ENCODE results near the gene AUTS2.

AUTS2 gene

GRCh38 chr7:69868921-69869320 is 270.6 kb downstream of the AUTS2 start:
- ATAC-seq (ENCODE audit: low read depth) (no peak), DNase-seq (ENCODE audit: low spot score) (no peak)
- no peaks in the 10 kb centered on the region for H3K9me3 ChIP-seq (ENCODE audit: severe bottlenecking)
- no peaks in the 10 kb centered on the region for H3K27me3 ChIP-seq (ENCODE audit: insufficient read depth, poor library complexity, severe bottlenecking)
- peaks cover 6% of the 10 kb centered on the region for H3K4me1 ChIP-seq (ENCODE audit: insufficient read depth, poor library complexity, severe bottlenecking)
- H3K4me3 ChIP-seq (ENCODE audit: severe bottlenecking): no peak overlapping the region
- no peaks in the 10 kb centered on the region for H3K36me3 ChIP-seq (ENCODE audit: low read depth)
- no peak overlapping the region for H3K27ac ChIP-seq (ENCODE audit: poor library complexity, severe bottlenecking)
- TF ChIP-seq CTCF (IDR thresholded peaks at IDR 0.05; ENCODE audit: poor library complexity, severe bottlenecking): no peak

DNA sequence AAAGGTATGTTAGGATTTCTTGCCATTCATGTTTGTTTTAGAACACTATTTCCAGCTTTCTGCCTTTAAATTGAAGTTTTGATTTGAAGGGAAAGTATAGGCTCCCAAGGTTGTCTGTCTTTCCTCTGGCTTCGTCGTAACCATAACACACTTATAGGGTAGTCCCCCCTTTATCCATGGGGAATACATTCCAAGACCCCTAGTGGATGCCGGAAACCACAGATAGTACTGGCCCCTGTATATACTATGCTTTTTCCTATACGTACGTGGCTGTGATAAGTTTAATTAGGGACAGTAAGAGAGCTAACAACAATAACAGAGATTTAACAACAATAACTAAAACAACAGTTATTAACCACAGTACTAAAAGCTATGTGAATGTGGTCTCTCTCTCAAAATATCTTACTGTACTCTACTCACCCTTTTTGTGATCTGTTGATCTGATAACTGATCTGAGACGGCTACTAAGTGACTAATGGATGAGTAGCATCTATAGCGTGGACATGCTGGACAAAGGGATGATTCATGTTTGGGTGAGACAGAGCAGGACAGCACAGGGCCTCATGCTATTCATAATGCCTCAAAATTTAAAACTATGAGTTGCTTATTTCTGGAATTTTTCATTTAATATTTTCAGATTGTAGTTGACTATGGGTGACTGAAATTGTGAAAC is 273.1 kb downstream of the AUTS2 start:
- ATAC-seq (ENCODE audit: low read depth) (peak; percentile 99), DNase-seq (ENCODE audit: low spot score) (no peak)
- Histone ChIP-seq H3K27ac (ENCODE audit: poor library complexity, severe bottlenecking) (no peak overlapping the region), H3K4me1 (ENCODE audit: insufficient read depth, poor library complexity, severe bottlenecking) (peaks cover 6% of the 10 kb centered on the region), H3K27me3 (ENCODE audit: insufficient read depth, poor library complexity, severe bottlenecking) (no peaks in the 10 kb centered on the region), H3K9me3 (ENCODE audit: severe bottlenecking) (no peaks in the 10 kb centered on the region), H3K36me3 (ENCODE audit: low read depth) (no peaks in the 10 kb centered on the region), H3K4me3 (ENCODE audit: severe bottlenecking) (no peak overlapping the region)
- no peak for TF ChIP-seq CTCF (IDR thresholded peaks at IDR 0.05; ENCODE audit: poor library complexity, severe bottlenecking)

DNA sequence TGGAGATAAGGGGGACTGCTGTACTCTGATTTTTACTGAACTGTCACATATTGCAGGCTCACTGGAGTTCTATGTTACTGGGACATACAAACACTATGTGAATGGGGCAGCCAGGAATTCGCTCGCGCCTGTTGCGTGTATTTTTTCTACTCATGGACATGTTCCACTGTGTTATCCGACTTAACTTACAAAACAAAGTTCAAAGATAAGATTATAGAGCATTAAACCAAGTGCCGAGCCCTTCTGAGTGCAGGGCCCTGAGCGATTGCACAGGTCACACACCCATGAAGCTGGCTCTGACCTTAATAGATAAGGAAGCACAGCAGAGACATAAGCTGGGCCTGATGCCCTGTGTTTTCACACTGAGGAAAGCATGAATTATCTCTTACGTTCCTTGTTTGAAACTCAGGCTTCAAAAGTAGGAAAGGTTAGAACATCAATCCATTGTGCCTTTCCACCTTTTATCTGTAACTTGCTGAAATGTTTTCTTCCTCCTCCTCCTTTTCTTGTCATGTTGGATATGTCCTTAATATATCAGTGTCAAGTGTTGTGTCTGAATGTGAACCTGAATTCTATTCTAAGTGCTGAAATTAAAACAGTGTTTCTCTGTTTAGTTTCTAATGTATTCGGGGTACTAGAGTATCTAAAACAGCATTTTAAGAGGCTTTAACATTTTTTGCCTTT is 273.8 kb downstream of the AUTS2 start:
- no peak for TF ChIP-seq CTCF (IDR thresholded peaks at IDR 0.05; ENCODE audit: poor library complexity, severe bottlenecking)
- DNase-seq (ENCODE audit: low spot score) (no peak), ATAC-seq (ENCODE audit: low read depth) (no peak)
- peaks cover 6% of the 10 kb centered on the region for H3K4me1 ChIP-seq (ENCODE audit: insufficient read depth, poor library complexity, severe bottlenecking)
- H3K9me3 ChIP-seq (ENCODE audit: severe bottlenecking): no peaks in the 10 kb centered on the region
- no peaks in the 10 kb centered on the region for H3K27me3 ChIP-seq (ENCODE audit: insufficient read depth, poor library complexity, severe bottlenecking)
- no peaks in the 10 kb centered on the region for H3K36me3 ChIP-seq (ENCODE audit: low read depth)
- no peak overlapping the region for H3K27ac ChIP-seq (ENCODE audit: poor library complexity, severe bottlenecking)
- no peak overlapping the region for H3K4me3 ChIP-seq (ENCODE audit: severe bottlenecking)

GRCh38 chr7:69873512-69873911 is 275.2 kb downstream of the AUTS2 start:
- Histone ChIP-seq H3K9me3 (ENCODE audit: severe bottlenecking) (no peaks in the 10 kb centered on the region), H3K27me3 (ENCODE audit: insufficient read depth, poor library complexity, severe bottlenecking) (no peaks in the 10 kb centered on the region), H3K27ac (ENCODE audit: poor library complexity, severe bottlenecking) (no peak overlapping the region), H3K36me3 (ENCODE audit: low read depth) (no peaks in the 10 kb centered on the region), H3K4me1 (ENCODE audit: insufficient read depth, poor library complexity, severe bottlenecking) (peaks cover 6% of the 10 kb centered on the region), H3K4me3 (ENCODE audit: severe bottlenecking) (no peak overlapping the region)
- ATAC-seq (ENCODE audit: low read depth) (no peak), DNase-seq (ENCODE audit: low spot score) (no peak)
- no peak for TF ChIP-seq CTCF (IDR thresholded peaks at IDR 0.05; ENCODE audit: poor library complexity, severe bottlenecking)

DNA sequence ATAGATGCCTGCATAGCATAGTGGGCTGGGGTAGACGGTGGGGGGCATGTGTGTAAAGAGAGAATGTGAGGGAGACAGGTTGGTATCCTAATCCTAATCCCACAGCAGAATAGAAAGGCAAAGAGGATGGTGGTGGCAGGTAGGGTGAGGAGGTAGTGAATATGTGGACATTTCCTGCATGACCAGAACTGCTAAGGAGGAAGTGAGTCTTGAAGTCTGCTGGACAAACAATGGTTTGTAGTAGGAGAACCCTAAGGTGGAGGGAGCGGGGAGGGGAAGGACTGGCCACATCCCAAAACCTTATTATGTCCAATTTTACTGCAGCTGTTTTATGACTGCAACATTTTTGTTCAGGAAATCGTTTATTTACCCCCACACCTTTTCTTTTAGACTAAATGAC is 279.7 kb downstream of the AUTS2 start:
- Histone ChIP-seq H3K4me3 (ENCODE audit: severe bottlenecking) (no peak overlapping the region), H3K9me3 (ENCODE audit: severe bottlenecking) (no peaks in the 10 kb centered on the region), H3K4me1 (ENCODE audit: insufficient read depth, poor library complexity, severe bottlenecking) (no peaks in the 10 kb centered on the region), H3K27ac (ENCODE audit: poor library complexity, severe bottlenecking) (no peak overlapping the region), H3K27me3 (ENCODE audit: insufficient read depth, poor library complexity, severe bottlenecking) (no peaks in the 10 kb centered on the region), H3K36me3 (ENCODE audit: low read depth) (no peaks in the 10 kb centered on the region)
- TF ChIP-seq CTCF (IDR thresholded peaks at IDR 0.05; ENCODE audit: poor library complexity, severe bottlenecking): no peak
- ATAC-seq (ENCODE audit: low read depth): no peak
- DNase-seq (ENCODE audit: low spot score): no peak
